ENCODE results near the gene NADSYN1. TPM values are rescaled to one million over a fixed set of nuclear protein-coding genes. Genes with fewer than 3 reads are reported as not detected.

Gene NADSYN1
- total RNA-seq, 2 experiments from 2014 or later = 106 to 112 TPM

- ATAC-seq (ENCODE audit: poor library complexity) (no peak), DNase-seq (no peak)
- H3K9me3 Mint-ChIP-seq = peaks cover 2% of the 10 kb centered on the region
- Histone ChIP-seq H3K4me3 (ENCODE audit: low read length) (no peak overlapping the region), H3K36me3 (ENCODE audit: insufficient read depth, low read length) (peaks cover 79% of the 10 kb centered on the region), H3K27me3 (ENCODE audit: control insufficient read depth in 1 of 2, insufficient read depth in 2 of 2, low read length in 2 of 2) (no peaks in the 10 kb centered on the region), H3K9me3 (ENCODE audit: control insufficient read depth in 1 of 2, insufficient read depth in 1 of 2, low read length in 2 of 2) (peaks cover 0 to 16% of the 10 kb centered on the region in 2 experiments), H3K27ac (ENCODE audit: low read depth in 1 of 2, low read length in 2 of 2) (no peak overlapping the region), H3K4me1 (ENCODE audit: insufficient read depth, low read length) (no peaks in the 10 kb centered on the region)
- no peak for TF ChIP-seq CTCF (IDR thresholded peaks at IDR 0.05)
- no peaks in the 10 kb centered on the region for H3K27me3 Mint-ChIP-seq
- CTCF ChIA-PET = no interaction called here
- H3K36me3 Mint-ChIP-seq (ENCODE audit: low read depth) = peaks cover 96% of the 10 kb centered on the region
- H3K4me1 Mint-ChIP-seq (ENCODE audit: low read depth) = no peaks in the 10 kb centered on the region
- H3K4me3 Mint-ChIP-seq = no peak overlapping the region
- intact Hi-C loops (cut with DNase I, micrococcal nuclease) = no loop called here
- POLR2A ChIA-PET = no interaction called here
- H3K27ac Mint-ChIP-seq = no peak overlapping the region
Observed at GRCh38 chr11:71500601-71501021, 47.6 kb downstream of the NADSYN1 start.

DNA sequence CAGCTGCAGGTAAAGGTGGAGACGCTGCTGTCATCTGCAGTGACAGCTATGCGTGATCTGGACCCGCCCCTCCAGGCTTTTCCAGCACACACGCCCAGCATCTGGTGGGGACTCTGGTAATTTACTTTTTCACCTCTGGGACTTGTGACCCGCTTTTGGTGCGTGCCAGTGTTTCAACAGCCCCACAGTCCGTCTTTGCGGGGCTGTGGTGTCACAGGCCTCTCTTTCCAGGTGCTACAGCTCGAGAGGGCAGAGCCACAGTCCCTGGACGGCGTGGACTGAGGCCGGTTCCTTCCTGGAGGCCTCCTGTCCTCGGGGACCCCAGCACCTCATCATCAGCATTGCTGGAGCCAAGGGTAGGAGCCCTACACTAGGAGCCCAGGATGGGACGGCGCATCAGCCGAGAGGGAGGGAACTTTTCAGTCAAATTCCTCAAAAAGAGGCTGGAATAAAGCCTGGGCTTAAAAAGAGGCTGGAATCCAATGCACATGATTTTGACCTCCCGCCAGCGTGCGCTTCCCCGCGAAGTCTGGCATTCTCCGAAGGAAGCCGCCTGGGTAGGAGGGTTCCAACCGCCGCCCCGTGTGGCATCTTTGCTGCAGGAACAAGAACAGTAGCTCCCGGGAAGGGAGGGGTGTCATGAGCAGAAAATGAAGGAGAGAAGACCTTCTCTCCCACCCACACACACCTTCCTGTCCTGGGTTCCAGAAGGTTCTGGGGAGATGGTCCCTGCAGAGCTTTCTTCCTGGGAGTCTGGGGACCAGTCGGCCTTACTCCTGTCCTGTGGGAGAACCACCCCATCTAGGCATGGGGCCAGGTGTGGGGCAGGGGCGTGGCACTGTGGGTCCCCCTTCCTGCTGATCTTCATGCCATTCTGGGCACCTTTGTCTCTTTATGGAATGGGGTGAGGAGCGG lies 48.3 kb downstream of the NADSYN1 start:
- DNase-seq = peak in 1 of 14 experiments; percentile 12
- intact Hi-C loops (cut with DNase I, micrococcal nuclease) = no loop called here
- Histone ChIP-seq H3K4me1 (ENCODE audit: insufficient read depth, low read length) (no peaks in the 10 kb centered on the region), H3K4me3 (ENCODE audit: low read length) (no peak overlapping the region), H3K9me3 (ENCODE audit: control insufficient read depth in 1 of 2, insufficient read depth in 1 of 2, low read length in 2 of 2) (peaks cover 3 to 22% of the 10 kb centered on the region in 2 experiments), H3K27ac (ENCODE audit: low read depth in 1 of 2, low read length in 2 of 2) (no peak overlapping the region), H3K27me3 (ENCODE audit: control insufficient read depth in 1 of 2, insufficient read depth in 2 of 2, low read length in 2 of 2) (no peaks in the 10 kb centered on the region), H3K36me3 (ENCODE audit: insufficient read depth, low read length) (peaks cover 72% of the 10 kb centered on the region)
- H3K4me1 Mint-ChIP-seq (ENCODE audit: low read depth) = no peaks in the 10 kb centered on the region
- ChIA-PET CTCF (no interaction called here), POLR2A (no interaction called here)
- H3K36me3 Mint-ChIP-seq (ENCODE audit: low read depth) = peaks cover 96% of the 10 kb centered on the region
- no peak overlapping the region for H3K27ac Mint-ChIP-seq
- H3K27me3 Mint-ChIP-seq = no peaks in the 10 kb centered on the region
- no peak for ATAC-seq (ENCODE audit: poor library complexity)
- H3K4me3 Mint-ChIP-seq = no peak overlapping the region
- peaks cover 2% of the 10 kb centered on the region for H3K9me3 Mint-ChIP-seq
- no peak for TF ChIP-seq CTCF (IDR thresholded peaks at IDR 0.05)

GRCh38 chr11:71502026-71502425 lies 49.0 kb downstream of the NADSYN1 start:
- Mint-ChIP-seq H3K9me3 (peaks cover 2% of the 10 kb centered on the region), H3K27me3 (no peaks in the 10 kb centered on the region), H3K4me3 (no peak overlapping the region), H3K4me1 (ENCODE audit: low read depth) (no peaks in the 10 kb centered on the region), H3K27ac (no peak overlapping the region), H3K36me3 (ENCODE audit: low read depth) (peaks cover 96% of the 10 kb centered on the region)
- Histone ChIP-seq H3K4me1 (ENCODE audit: insufficient read depth, low read length) (no peaks in the 10 kb centered on the region), H3K4me3 (ENCODE audit: low read length) (no peak overlapping the region), H3K36me3 (ENCODE audit: insufficient read depth, low read length) (peaks cover 65% of the 10 kb centered on the region), H3K27ac (ENCODE audit: low read depth in 1 of 2, low read length in 2 of 2) (no peak overlapping the region), H3K27me3 (ENCODE audit: control insufficient read depth in 1 of 2, insufficient read depth in 2 of 2, low read length in 2 of 2) (no peaks in the 10 kb centered on the region), H3K9me3 (ENCODE audit: control insufficient read depth in 1 of 2, insufficient read depth in 1 of 2, low read length in 2 of 2) (peaks cover 10 to 23% of the 10 kb centered on the region in 2 experiments)
- no peak for ATAC-seq (ENCODE audit: poor library complexity)
- no peak for TF ChIP-seq CTCF (IDR thresholded peaks at IDR 0.05)
- POLR2A ChIA-PET = no interaction called here
- CTCF ChIA-PET = no interaction called here
- intact Hi-C loops (cut with DNase I, micrococcal nuclease) = no loop called here
- DNase-seq = peak in 1 of 14 experiments; percentile 21

Measured in CD4-positive, alpha-beta T cell (primary cell).